HCT116 (cell line): ENCODE measurements around the gene CGB7. TPM values are rescaled to one million over a fixed set of nuclear protein-coding genes. Genes with fewer than 3 reads are reported as not detected.
"Not testable (repeated sequence)": the region's sequence is repeated elsewhere in the genome, so short reads cannot be mapped to it uniquely, and the experiment has no call there.

Experiments used
- ATAC-seq: fragments of 200-7000 bp; cut with Tn5 transposase; 2 replicates; pipeline ENCODE4 v1.9.1; 2020; ENCODE audit warnings: mild to moderate bottlenecking, moderate library complexity
- BruUV-seq: library from RNA; stranded (reverse); fragments of 400-500 nt; replicated peaks from 2 replicates; lab custom pipeline; 2021; lab: Mats Ljungman, UMichigan
- CTCF ChIA-PET: fragments of 300-600 bp; sonication (Branson Sonifier 250); formaldehyde crosslinking; loops from one replicate; lab custom pipeline; 2021; ENCODE audit warnings: antibody characterized with exemption; lab: Charles Lee
- POLR2A ChIA-PET: fragments of 300-600, 350-600 bp; sonication (Branson Sonifier 250); formaldehyde crosslinking; loops from one replicate; lab custom pipeline; 2021; ENCODE audit warnings: antibody characterized with exemption; lab: Charles Lee
- RAD21 ChIA-PET, 2 experiments: fragments of 300-600 bp; sonication (Branson Sonifier 250); formaldehyde crosslinking; loops; one replicate each; lab custom pipeline; 2023; ENCODE audit warnings: low total read pairs in 2 of 2; ENCODE audit not compliant: uncharacterized antibody in 2 of 2, unreplicated experiment in 2 of 2, low non-redundant PET in 1 of 2; lab: Charles Lee
- DNase-seq: peaks from one replicate; pipeline ENCODE4 v3.0.0-alpha.2; 2010; ENCODE audit warnings: low read depth, low spot score
- H2AFZ ChIP-seq: fragments of 200-600 bp; shearing (Covaris generic), sonication (generic); 2 replicates; pipeline ENCODE4 v1.6.1; 2017; ENCODE audit warnings: low read depth, mixed run types, mixed read lengths, antibody characterized with exemption, low read length; ENCODE audit not compliant: poor library complexity, severe bottlenecking
- H3K27ac ChIP-seq: 2 replicates; pipeline ENCODE4 v1.5.1; 2012; ENCODE audit warnings: low read depth, low read length
- H3K27me3 ChIP-seq: fragments of 200-600 bp; sonication (generic); 2 replicates; pipeline ENCODE4 v1.6.1; 2016; ENCODE audit warnings: mixed run types, low read length, mixed read lengths; ENCODE audit not compliant: insufficient read depth
- H3K36me3 ChIP-seq, 2 experiments: fragments of 200-500 bp in 1 of 2; fragments of 200-600 bp in 1 of 2; sonication (Bioruptor generic) in 1 of 2; sonication (generic) in 1 of 2; 2 replicates each; pipeline versions ENCODE4 v1.5.1 to v1.6.1; 2014 to 2016; ENCODE audit warnings: low read length in 2 of 2, inconsistent platforms in 1 of 2, mixed read lengths in 1 of 2, mixed run types in 1 of 2; ENCODE audit not compliant: insufficient read depth in 2 of 2, control insufficient read depth in 1 of 2
- H3K4me1 ChIP-seq, 2 experiments: fragments of 200-600 bp in 1 of 2; sonication (generic) in 1 of 2; 2 replicates each; pipeline versions ENCODE4 v1.5.1 to v1.6.1; 2012 to 2017; ENCODE audit warnings: low read length in 2 of 2, inconsistent platforms in 1 of 2, mild to moderate bottlenecking in 1 of 2, mixed read lengths in 1 of 2, mixed run types in 1 of 2, moderate library complexity in 1 of 2; ENCODE audit not compliant: insufficient read depth in 2 of 2, control insufficient read depth in 1 of 2
- H3K4me2 ChIP-seq: fragments of 200-600 bp; sonication (generic); 2 replicates; pipeline ENCODE4 v1.6.1; 2017; ENCODE audit warnings: mixed run types, low read length, mixed read lengths
- H3K4me3 ChIP-seq, 2 experiments: fragments of 200-600 bp in 1 of 2; sonication (generic) in 1 of 2; replicated peaks in 1 of 2; 2 replicates each; pipeline ENCODE4 v1.5.1; 2011 to 2016; ENCODE audit warnings: low read length in 2 of 2, control low read depth in 1 of 2, low read depth in 1 of 2, mild to moderate bottlenecking in 1 of 2, mixed read lengths in 1 of 2, mixed run types in 1 of 2
- H3K79me2 ChIP-seq: fragments of 200-600 bp; sonication (generic); 2 replicates; pipeline ENCODE4 v1.6.1; 2017; ENCODE audit warnings: mild to moderate bottlenecking, mixed run types, low read length, moderate library complexity, mixed read lengths; ENCODE audit not compliant: insufficient read depth
- H3K9ac ChIP-seq: fragments of 200-600 bp; sonication (generic); 2 replicates; pipeline ENCODE4 v1.6.1; 2016; ENCODE audit warnings: low read length, mixed read lengths
- H3K9me2 ChIP-seq: fragments of 200-600 bp; sonication (generic), shearing (Covaris generic); 2 replicates; pipeline ENCODE4 v1.6.1; 2017; ENCODE audit warnings: mixed run types, mild to moderate bottlenecking, moderate library complexity; ENCODE audit not compliant: insufficient read depth
- H3K9me3 ChIP-seq, 2 experiments: fragments of 200-500 bp in 1 of 2; fragments of 200-600 bp in 1 of 2; sonication (Bioruptor generic) in 1 of 2; sonication (generic) in 1 of 2; 2 replicates each; pipeline ENCODE4 v1.6.1; 2014 to 2017; ENCODE audit warnings: low read length in 2 of 2, mixed read lengths in 2 of 2, inconsistent platforms in 1 of 2, low read depth in 1 of 2, mild to moderate bottlenecking in 1 of 2, mixed run types in 1 of 2, moderate library complexity in 1 of 2; ENCODE audit not compliant: control insufficient read depth in 1 of 2, insufficient read depth in 1 of 2
- H4K20me1 ChIP-seq: fragments of 200-600 bp; sonication (generic), shearing (Covaris generic); 2 replicates; pipeline ENCODE4 v1.6.1; 2017; ENCODE audit warnings: mixed run types, mild to moderate bottlenecking, moderate library complexity; ENCODE audit not compliant: insufficient read depth
- intact Hi-C: fragments of 100-400 bp; cut with micrococcal nuclease; formaldehyde crosslinking; loops from 2 replicates; pipeline ENCODE4 v1.10.0; 2022
- total RNA-seq: library from RNA; stranded (reverse); gene quantifications from one replicate; pipeline ENCODE4 v1.2.1, GENCODE V29; 2021; ENCODE audit not compliant: unreplicated experiment

Gene CGB7
- total RNA-seq, 1 experiment from 2014 or later = 5.4 TPM

DNA sequence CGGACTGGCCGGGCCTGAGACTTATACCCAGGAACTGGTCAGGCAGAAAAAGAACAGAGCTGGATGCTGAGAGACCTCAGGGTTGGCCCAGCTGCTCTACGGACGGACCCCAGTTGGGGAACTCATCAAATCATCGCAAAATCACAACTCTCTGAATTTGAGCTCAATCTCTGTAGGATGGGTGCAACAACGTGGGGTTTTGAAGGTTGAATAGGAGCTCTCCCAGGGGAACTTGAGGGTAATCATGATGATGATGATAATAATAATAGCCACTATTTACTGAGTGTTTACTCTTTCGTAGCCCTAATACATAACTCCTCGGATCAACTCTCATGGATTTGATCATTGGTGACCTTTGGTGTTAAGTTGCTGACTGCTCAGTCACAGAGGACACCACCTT lies 27.2 kb downstream of the CGB7 start:
- H3K9me2 ChIP-seq, H3K27ac ChIP-seq, intact Hi-C loops, H3K9me3 ChIP-seq, H3K9ac ChIP-seq, CTCF ChIA-PET, DNase-seq, H3K27me3 ChIP-seq, H4K20me1 ChIP-seq, H2AFZ ChIP-seq, POLR2A ChIA-PET, ATAC-seq, H3K4me1 ChIP-seq, H3K4me3 ChIP-seq, H3K36me3 ChIP-seq, H3K4me2 ChIP-seq, RAD21 ChIA-PET, BruUV-seq, H3K79me2 ChIP-seq: not testable (repeated sequence)

DNA sequence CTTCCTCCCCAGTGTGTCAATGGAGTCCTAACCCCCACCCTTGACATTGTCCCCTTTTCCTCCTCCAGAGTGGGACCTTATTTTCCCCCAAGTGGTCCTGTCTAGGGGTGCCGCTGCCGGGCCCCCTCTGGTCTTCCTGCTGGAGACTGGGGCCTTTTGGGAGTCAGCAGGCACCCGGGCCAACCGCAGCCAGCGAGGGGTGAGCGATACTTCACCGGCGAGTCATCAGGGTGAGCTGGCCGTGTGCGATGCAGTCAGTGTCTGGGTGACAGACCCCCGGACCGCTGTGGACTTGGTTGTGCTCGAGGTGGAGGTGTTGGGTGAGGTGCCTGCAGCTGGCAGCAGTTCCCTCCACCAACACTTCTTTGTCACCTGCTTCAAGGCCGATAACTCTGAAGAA lies 27.8 kb downstream of the CGB7 start:
- H3K27me3 ChIP-seq, H3K9ac ChIP-seq, H2AFZ ChIP-seq, H3K79me2 ChIP-seq, BruUV-seq, POLR2A ChIA-PET, DNase-seq, H3K9me3 ChIP-seq, H3K4me1 ChIP-seq, CTCF ChIA-PET, RAD21 ChIA-PET, H3K9me2 ChIP-seq, intact Hi-C loops, H3K27ac ChIP-seq, H4K20me1 ChIP-seq, H3K4me3 ChIP-seq, H3K36me3 ChIP-seq: not testable (repeated sequence)
- H3K4me2 ChIP-seq = 0 out of 2 replicates have a peak overlapping the region, but pooled peaks have one; percentile 17
- ATAC-seq = peak; percentile 30; the same call in 1 of the 2 replicates

GRCh38 chr19:49028686-49029085 lies 28.9 kb downstream of the CGB7 start:
- H3K79me2 ChIP-seq, H3K9me3 ChIP-seq, H3K27ac ChIP-seq, H3K4me1 ChIP-seq, H2AFZ ChIP-seq, H3K27me3 ChIP-seq, H4K20me1 ChIP-seq, RAD21 ChIA-PET, H3K9me2 ChIP-seq, H3K4me3 ChIP-seq, POLR2A ChIA-PET, intact Hi-C loops, ATAC-seq, DNase-seq, CTCF ChIA-PET, BruUV-seq, H3K4me2 ChIP-seq, H3K9ac ChIP-seq, H3K36me3 ChIP-seq: not testable (repeated sequence)

GRCh38 chr19:49025599-49025998 lies 31.9 kb downstream of the CGB7 start:
- H3K27me3 ChIP-seq, BruUV-seq, H3K27ac ChIP-seq, DNase-seq, H3K79me2 ChIP-seq, POLR2A ChIA-PET, H3K9me2 ChIP-seq, CTCF ChIA-PET, H3K4me2 ChIP-seq, H3K36me3 ChIP-seq, RAD21 ChIA-PET, H3K4me3 ChIP-seq, intact Hi-C loops, H3K9ac ChIP-seq, H2AFZ ChIP-seq, H4K20me1 ChIP-seq, H3K9me3 ChIP-seq: not testable (repeated sequence)
- peaks cover 17 to 27% of the 10 kb centered on the region in 2 experiments for H3K4me1 ChIP-seq
- ATAC-seq = peak; percentile 38
